ENCODE measurements around the gene SHE.

- TF ChIP-seq CTCF (IDR thresholded peaks at IDR 0.05) (no peak), POLR2A (IDR thresholded peaks at IDR 0.05) (no peak), POLR2AphosphoS5 (IDR thresholded peaks at IDR 0.05) (no peak), EP300 (IDR thresholded peaks at IDR 0.05) (no peak)
These were observed 48.4 kb downstream of the SHE start for GRCh38 chr1:154453574-154454352.

All from sigmoid colon (tissue), 4 donors.